Kasumi-1 (cell line): ENCODE data around the gene MAP1LC3C.
A peak's percentile ranks its signal among the peaks of the same experiment; 100 is the strongest.
"Not testable (repeated sequence)": the region's sequence is repeated elsewhere in the genome, so short reads cannot be mapped to it uniquely, and the experiment has no call there.

Experiments
- DNase-seq, 2 experiments: peaks; one replicate each; lab custom pipeline; 2025; lab: John Stamatoyannopoulos, UW

Gene MAP1LC3C

GRCh38 chr1:241992734-241993133 is 6.2 kb downstream of the MAP1LC3C start:
- DNase-seq: no peak

- DNase-seq: no peak
Measured at GRCh38 chr1:241990040-241990439, 8.9 kb downstream of the MAP1LC3C start.

GRCh38 chr1:241988389-241988930 is 10.4 kb downstream of the MAP1LC3C start:
- not testable (repeated sequence) for DNase-seq

- peak; percentile 23 to 34 for DNase-seq
Measured at GRCh38 chr1:241985787-241986186, 13.1 kb downstream of the MAP1LC3C start.

GRCh38 chr1:241979926-241980325 is 19.0 kb downstream of the MAP1LC3C start:
- no peak for DNase-seq

GRCh38 chr1:241979071-241979470 is 19.8 kb downstream of the MAP1LC3C start:
- no peak for DNase-seq

- DNase-seq: no peak
Measured at GRCh38 chr1:241976229-241976628, 22.7 kb downstream of the MAP1LC3C start.

GRCh38 chr1:241972703-241973369 is 26.1 kb downstream of the MAP1LC3C start:
- DNase-seq: no peak

- DNase-seq: no peak
Measured at GRCh38 chr1:241968611-241969010, 30.3 kb downstream of the MAP1LC3C start.

GRCh38 chr1:241964550-241965282 is 34.2 kb downstream of the MAP1LC3C start:
- peak in 1 of 2 experiments; percentile 2 for DNase-seq

- no peak for DNase-seq
Measured at GRCh38 chr1:241963722-241964121, 35.2 kb downstream of the MAP1LC3C start.

GRCh38 chr1:241962153-241962552 is 36.7 kb downstream of the MAP1LC3C start:
- no peak for DNase-seq

- no peak for DNase-seq
Measured at GRCh38 chr1:241957692-241958494, 41.0 kb downstream of the MAP1LC3C start, which contains the start of gene BECN2. Gene BECN2 (plus strand): TSS chr1:241957767. CDS start chr1:241957767, 0 bp downstream.

- no peak for DNase-seq
Measured at GRCh38 chr1:241950390-241950789, 48.5 kb downstream of the MAP1LC3C start.

GRCh38 chr1:241947354-241947753 is 51.5 kb downstream of the MAP1LC3C start:
- DNase-seq: no peak
